ENCODE measurements around the gene ATP6V0B. TPM values are rescaled to one million over a fixed set of nuclear protein-coding genes. Genes with fewer than 3 reads are reported as not detected.

Gene ATP6V0B
- total and polyA plus RNA-seq, 2 donors from 2014 or later = 156 to 636 TPM

DNA sequence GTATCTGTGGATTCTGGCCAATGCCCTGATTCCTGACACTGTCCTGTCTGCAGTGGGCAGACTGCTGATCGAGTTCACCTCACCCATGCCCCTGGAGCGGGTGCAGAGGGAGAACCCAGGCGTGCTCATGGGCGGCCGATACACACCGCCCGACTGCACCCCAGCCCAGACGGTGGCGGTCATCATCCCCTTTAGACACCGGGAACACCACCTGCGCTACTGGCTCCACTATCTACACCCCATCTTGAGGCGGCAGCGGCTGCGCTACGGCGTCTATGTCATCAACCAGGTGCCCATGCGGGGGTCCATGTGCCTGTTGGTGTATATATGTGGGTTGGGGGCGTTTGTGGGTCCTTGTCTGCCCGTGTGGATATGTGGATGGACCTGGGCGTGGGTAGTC is 6.9 kb downstream of the ATP6V0B start:
- TF ChIP-seq, protein P1, sequence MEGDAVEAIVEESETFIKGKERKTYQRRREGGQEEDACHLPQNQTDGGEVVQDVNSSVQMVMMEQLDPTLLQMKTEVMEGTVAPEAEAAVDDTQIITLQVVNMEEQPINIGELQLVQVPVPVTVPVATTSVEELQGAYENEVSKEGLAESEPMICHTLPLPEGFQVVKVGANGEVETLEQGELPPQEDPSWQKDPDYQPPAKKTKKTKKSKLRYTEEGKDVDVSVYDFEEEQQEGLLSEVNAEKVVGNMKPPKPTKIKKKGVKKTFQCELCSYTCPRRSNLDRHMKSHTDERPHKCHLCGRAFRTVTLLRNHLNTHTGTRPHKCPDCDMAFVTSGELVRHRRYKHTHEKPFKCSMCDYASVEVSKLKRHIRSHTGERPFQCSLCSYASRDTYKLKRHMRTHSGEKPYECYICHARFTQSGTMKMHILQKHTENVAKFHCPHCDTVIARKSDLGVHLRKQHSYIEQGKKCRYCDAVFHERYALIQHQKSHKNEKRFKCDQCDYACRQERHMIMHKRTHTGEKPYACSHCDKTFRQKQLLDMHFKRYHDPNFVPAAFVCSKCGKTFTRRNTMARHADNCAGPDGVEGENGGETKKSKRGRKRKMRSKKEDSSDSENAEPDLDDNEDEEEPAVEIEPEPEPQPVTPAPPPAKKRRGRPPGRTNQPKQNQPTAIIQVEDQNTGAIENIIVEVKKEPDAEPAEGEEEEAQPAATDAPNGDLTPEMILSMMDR (IDR thresholded peaks at IDR 0.05; ENCODE audit: borderline replicate concordance, extremely low read depth, insufficient read depth) = no peak
- H3K36me3 ChIP-seq (ENCODE audit: control insufficient read depth in 2 of 3, insufficient read depth in 3 of 3, low read length in 3 of 3) = peaks cover 4 to 24% (median 6%) of the 10 kb centered on the region in 3 donors

DNA sequence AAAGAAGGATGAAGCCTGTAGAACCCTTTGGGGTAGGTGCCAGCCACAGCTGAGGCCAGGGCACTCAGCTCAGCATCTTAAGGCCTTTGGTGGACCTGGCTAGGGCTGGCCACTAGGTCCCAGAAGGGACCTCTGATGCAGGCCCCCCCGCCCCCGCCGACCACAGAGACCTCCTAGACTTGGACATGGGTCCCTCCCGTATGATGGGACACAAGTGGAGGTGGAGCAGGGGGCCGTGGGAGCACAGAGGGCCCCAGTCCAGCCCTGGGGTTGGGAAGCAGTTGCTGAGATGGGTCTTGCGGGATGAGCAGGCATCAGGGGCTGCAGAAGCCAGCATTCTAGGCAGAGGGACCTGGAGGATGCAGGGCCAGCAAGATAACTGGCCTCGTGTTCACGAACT is 7.5 kb downstream of the ATP6V0B start:
- intact Hi-C loops (cut with DNase I) = no loop called here
- H3K9me3 ChIP-seq (ENCODE audit: control insufficient read depth in 2 of 3, insufficient read depth in 1 of 3, low read length in 3 of 3) = no peaks in the 10 kb centered on the region

More for the DNA sequence above, 6.9 kb downstream of the ATP6V0B start:
- Histone ChIP-seq H3K4me1 (ENCODE audit: control insufficient read depth in 2 of 3, insufficient read depth in 2 of 3, low read depth in 1 of 3, low read length in 3 of 3) (peaks cover 0 to 18% (median 12%) of the 10 kb centered on the region in 3 donors), H3K4me3 (ENCODE audit: low read length in 3 of 3) (no peak overlapping the region), H3K27me3 (ENCODE audit: control insufficient read depth, insufficient read depth, low read length) (no peaks in the 10 kb centered on the region), H3K9me3 (ENCODE audit: control insufficient read depth in 2 of 3, insufficient read depth in 1 of 3, low read length in 3 of 3) (no peaks in the 10 kb centered on the region), H3K9ac (ENCODE audit: low read length in 3 of 3) (no peak overlapping the region), H3K27ac (ENCODE audit: low read depth in 2 of 2, low read length in 2 of 2) (no peak overlapping the region)
- DNase-seq (no peak), FAIRE-seq (no peak)
- intact Hi-C loops (cut with DNase I) = no loop called here

DNA sequence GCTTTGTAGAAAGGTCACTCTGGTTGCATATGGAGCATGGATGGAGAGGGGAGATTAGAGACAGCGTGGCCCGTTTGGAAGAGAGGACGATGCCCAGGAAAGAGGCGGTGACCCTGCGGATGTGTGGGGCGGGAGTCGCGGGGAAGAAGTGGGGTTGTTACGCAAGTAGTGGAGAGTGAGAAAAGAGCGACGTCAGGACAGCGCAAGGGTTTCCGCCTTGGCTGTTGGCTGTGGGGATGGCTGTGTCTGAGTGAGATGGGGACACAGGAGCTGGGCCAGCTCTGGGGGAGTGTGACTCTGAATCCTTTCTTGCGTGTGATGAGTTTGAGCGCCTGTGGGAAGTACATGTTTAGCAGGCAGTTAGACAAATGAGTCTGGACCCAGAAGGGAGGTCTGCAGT is 8.0 kb downstream of the ATP6V0B start:
- no peak for FAIRE-seq
- H3K36me3 ChIP-seq (ENCODE audit: control insufficient read depth in 2 of 3, insufficient read depth in 3 of 3, low read length in 3 of 3) = peaks cover 0 to 12% (median 2%) of the 10 kb centered on the region in 3 donors
- DNase-seq = peak in 3 of 5 donors; percentile 41 to 57 (median 55)

More for the DNA sequence above, 7.5 kb downstream of the ATP6V0B start:
- Histone ChIP-seq H3K4me1 (ENCODE audit: control insufficient read depth in 2 of 3, insufficient read depth in 2 of 3, low read depth in 1 of 3, low read length in 3 of 3) (peaks cover 0 to 19% (median 18%) of the 10 kb centered on the region in 3 donors), H3K9ac (ENCODE audit: low read length in 3 of 3) (no peak overlapping the region), H3K27me3 (ENCODE audit: control insufficient read depth, insufficient read depth, low read length) (no peaks in the 10 kb centered on the region), H3K27ac (ENCODE audit: low read depth in 2 of 2, low read length in 2 of 2) (no peak overlapping the region), H3K4me3 (ENCODE audit: low read length in 3 of 3) (no peak overlapping the region), H3K36me3 (ENCODE audit: control insufficient read depth in 2 of 3, insufficient read depth in 3 of 3, low read length in 3 of 3) (peaks cover 4 to 18% (median 6%) of the 10 kb centered on the region in 3 donors)
- no peak for DNase-seq
- TF ChIP-seq, protein P1 (IDR thresholded peaks at IDR 0.05; ENCODE audit: borderline replicate concordance, extremely low read depth, insufficient read depth) = no peak
- FAIRE-seq = no peak

More for the DNA sequence above, 8.0 kb downstream of the ATP6V0B start:
- peaks cover 0 to 21% (median 21%) of the 10 kb centered on the region in 3 donors for H3K4me1 ChIP-seq (ENCODE audit: control insufficient read depth in 2 of 3, insufficient read depth in 2 of 3, low read depth in 1 of 3, low read length in 3 of 3)
- intact Hi-C loops (cut with DNase I) = no loop called here
- no peaks in the 10 kb centered on the region for H3K9me3 ChIP-seq (ENCODE audit: control insufficient read depth in 2 of 3, insufficient read depth in 1 of 3, low read length in 3 of 3)
- no peak overlapping the region for H3K9ac ChIP-seq (ENCODE audit: low read length in 3 of 3)
- H3K27ac ChIP-seq (ENCODE audit: low read depth in 2 of 2, low read length in 2 of 2) = no peak overlapping the region
- no peak overlapping the region for H3K4me3 ChIP-seq (ENCODE audit: low read length in 3 of 3)
- TF ChIP-seq, protein P1 (IDR thresholded peaks at IDR 0.05; ENCODE audit: borderline replicate concordance, extremely low read depth, insufficient read depth) = no peak
- H3K27me3 ChIP-seq (ENCODE audit: control insufficient read depth, insufficient read depth, low read length) = no peaks in the 10 kb centered on the region
